GM12801 (cell line): ENCODE results near the gene RNH1.

Source experiments
- TF ChIP-seq, protein P1 (sequence below): IDR thresholded peaks from one replicate; pipeline ENCODE4 v1.5.1; 2011; ENCODE audit warnings: control low read depth; ENCODE audit not compliant: insufficient read length; ENCODE audit errors: extremely low read depth

The RNH1 gene

GRCh38 chr11:465896-466530 is 41.0 kb downstream of the RNH1 start:
- TF ChIP-seq, protein P1, sequence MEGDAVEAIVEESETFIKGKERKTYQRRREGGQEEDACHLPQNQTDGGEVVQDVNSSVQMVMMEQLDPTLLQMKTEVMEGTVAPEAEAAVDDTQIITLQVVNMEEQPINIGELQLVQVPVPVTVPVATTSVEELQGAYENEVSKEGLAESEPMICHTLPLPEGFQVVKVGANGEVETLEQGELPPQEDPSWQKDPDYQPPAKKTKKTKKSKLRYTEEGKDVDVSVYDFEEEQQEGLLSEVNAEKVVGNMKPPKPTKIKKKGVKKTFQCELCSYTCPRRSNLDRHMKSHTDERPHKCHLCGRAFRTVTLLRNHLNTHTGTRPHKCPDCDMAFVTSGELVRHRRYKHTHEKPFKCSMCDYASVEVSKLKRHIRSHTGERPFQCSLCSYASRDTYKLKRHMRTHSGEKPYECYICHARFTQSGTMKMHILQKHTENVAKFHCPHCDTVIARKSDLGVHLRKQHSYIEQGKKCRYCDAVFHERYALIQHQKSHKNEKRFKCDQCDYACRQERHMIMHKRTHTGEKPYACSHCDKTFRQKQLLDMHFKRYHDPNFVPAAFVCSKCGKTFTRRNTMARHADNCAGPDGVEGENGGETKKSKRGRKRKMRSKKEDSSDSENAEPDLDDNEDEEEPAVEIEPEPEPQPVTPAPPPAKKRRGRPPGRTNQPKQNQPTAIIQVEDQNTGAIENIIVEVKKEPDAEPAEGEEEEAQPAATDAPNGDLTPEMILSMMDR, result no peak

- TF ChIP-seq, protein P1, result no peak
These were observed 42.7 kb downstream of the RNH1 start for GRCh38 chr11:464316-464715.

DNA sequence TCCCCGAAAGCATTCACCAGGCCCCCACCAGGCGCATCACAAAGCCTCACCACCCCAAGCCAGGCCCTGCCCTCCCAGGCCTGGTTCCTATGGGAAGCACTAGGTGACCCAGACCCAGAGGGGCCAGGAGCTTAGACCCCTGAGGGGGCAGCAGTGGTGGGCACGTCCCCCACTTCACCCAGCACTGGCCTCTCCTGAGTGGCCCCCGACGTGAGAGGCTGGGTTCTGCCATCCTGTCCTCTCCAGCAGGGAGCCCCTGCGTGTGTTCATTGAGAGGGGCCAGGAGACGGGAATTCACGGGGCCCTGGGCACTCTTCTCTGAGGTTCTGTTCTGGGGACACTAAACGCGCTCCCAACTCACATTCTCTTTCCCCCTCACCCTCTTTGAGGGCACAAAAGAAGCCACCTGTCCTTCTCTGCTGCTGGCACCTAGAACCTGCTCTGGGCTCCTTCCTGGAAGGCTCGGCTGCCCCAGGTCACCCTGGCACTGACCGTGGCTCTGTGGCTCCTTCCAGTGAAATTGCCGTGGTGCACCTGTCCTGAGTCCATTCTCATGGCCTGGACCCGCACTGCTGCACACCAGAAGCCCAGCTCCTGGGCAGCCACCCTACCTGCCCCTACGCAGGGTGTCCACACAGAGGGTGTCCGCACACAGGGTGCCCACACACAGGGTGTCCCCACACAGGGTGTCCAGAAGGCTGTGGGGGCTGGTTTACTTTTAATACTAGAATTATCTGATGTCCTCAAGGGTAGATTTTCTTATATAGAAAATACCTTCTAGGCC is 44.7 kb downstream of the RNH1 start:
- TF ChIP-seq, protein P1, result no peak

- TF ChIP-seq, protein P1, result no peak
These were observed 45.4 kb downstream of the RNH1 start for GRCh38 chr11:461626-462025.

DNA sequence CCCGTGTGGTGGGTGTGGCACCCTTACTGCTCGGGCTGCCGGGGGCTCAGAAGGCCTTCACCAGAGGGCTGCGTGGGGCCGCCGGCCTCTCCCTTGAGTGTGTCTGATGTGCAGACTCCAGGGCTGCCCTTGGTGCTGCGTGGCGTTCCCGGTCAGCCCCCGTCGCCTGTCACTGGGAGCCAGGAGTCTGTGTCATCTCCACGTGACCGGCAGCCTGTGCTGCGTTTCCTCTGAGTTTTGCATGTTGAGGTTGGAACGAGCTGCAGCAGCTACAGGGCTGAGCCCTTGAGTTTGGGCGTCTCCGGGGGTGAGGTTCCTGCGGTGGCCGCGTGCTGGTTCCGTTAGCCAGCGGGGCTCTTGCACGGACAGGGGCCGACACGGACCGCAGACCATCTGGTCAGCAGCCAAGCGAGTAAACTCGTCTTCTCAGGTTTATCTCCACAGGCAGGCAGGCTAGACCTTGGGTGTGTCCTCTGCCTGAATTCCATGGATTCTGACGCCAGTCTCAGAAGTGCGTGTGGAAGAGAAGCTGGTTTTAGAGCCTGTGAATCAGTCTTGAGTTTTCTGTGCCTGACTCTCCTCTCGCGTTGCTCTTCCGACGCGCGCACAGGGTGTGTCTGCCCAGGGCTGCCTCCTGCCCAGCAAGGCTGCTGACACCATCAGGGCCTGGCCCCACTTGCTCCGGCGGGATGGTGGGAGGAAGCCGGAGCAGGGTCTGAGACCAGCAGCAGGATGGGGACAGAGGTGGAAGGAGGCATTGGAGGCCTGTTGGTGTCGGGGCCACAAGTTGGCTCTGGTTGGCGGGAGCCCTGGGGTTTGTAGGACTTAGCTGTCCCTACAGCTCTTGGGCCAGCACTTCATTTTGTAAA is 46.5 kb downstream of the RNH1 start:
- TF ChIP-seq, protein P1, result no peak

GRCh38 chr11:459511-460220 is 47.4 kb downstream of the RNH1 start:
- TF ChIP-seq, protein P1, result no peak

GRCh38 chr11:457111-457760 is 49.8 kb downstream of the RNH1 start:
- TF ChIP-seq, protein P1, result no peak
